Erythroblast (primary cell): ENCODE data around the gene FAM20C.

Experiments
- GATA1 ChIP-seq: IDR thresholded peaks from 2 replicates; pipeline ENCODE4 v1.6.1; 2011; ENCODE audit warnings: low read depth, mild to moderate bottlenecking, control low read depth, low read length, moderate library complexity
- POLR2A ChIP-seq: IDR thresholded peaks from 2 replicates; pipeline ENCODE4 v1.6.1; 2011; ENCODE audit warnings: mild to moderate bottlenecking, low read length

GRCh38 chr7:179948-180694, 12.2 kb upstream of the FAM20C start:
- no peak for TF ChIP-seq POLR2A
- TF ChIP-seq GATA1: no peak
